Suprapubic skin (tissue), 4 donors: ENCODE measurements around the gene FSCB. TPM values are rescaled to one million over a fixed set of nuclear protein-coding genes. Genes with fewer than 3 reads are reported as not detected.

ENCODE experiments used
- DNase-seq, 2 donors: peaks; one replicate each; pipeline ENCODE4 v3.0.0-alpha.2; 2019; ENCODE audit warnings: low spot score in 2 of 2
- H3K27ac ChIP-seq: fragments of 200-600 bp; sonication (generic); one replicate; pipeline ENCODE4 v1.5.1; 2019
- H3K27me3 ChIP-seq: fragments of 200-600 bp; sonication (generic); one replicate; pipeline ENCODE4 v1.5.1; 2019
- H3K36me3 ChIP-seq: fragments of 200-600 bp; sonication (generic); one replicate; pipeline ENCODE4 v1.5.1; 2019
- H3K4me1 ChIP-seq: fragments of 200-600 bp; sonication (generic); one replicate; pipeline ENCODE4 v1.5.1; 2019
- H3K4me3 ChIP-seq: fragments of 200-600 bp; sonication (generic); one replicate; pipeline ENCODE4 v1.5.1; 2019; ENCODE audit warnings: mild to moderate bottlenecking
- H3K9me3 ChIP-seq: fragments of 200-600 bp; sonication (generic); one replicate; pipeline ENCODE4 v1.5.1; 2019
- EP300 ChIP-seq: sonication (generic); formaldehyde crosslinking; IDR thresholded peaks from one replicate; pipeline ENCODE4 v1.6.1; 2017; ENCODE audit warnings: antibody characterized with exemption
- POLR2AphosphoS5 ChIP-seq, 3 donors: sonication (generic); formaldehyde crosslinking; IDR thresholded peaks; one replicate each; pipeline ENCODE4 v1.6.1; 2017; ENCODE audit warnings: antibody characterized with exemption in 3 of 3
- WGBS: methylation state at CpG from one replicate; pipeline ENCODE4 v1.1.5; 2018; 5-methylcytosine and 5-hydroxymethylcytosine counted together
- total RNA-seq, 4 donors: library from RNA; depleted of rRNA; stranded (reverse); fragments of >200 nt; gene quantifications; one replicate each; pipeline ENCODE4 v1.1.0, GENCODE V29; 2016
- TF ChIP-seq, protein P1 (sequence below), 2 donors: fragments of 200-600 bp in 1 of 2; fragments of 450-650 bp in 1 of 2; sonication (generic) in 1 of 2; IDR thresholded peaks; one replicate each; pipeline ENCODE4 v1.5.1; 2016 to 2019; ENCODE audit warnings: antibody characterized with exemption in 2 of 2, mild to moderate bottlenecking in 1 of 2, moderate library complexity in 1 of 2

The FSCB gene
- total RNA-seq, 4 donors from 2014 or later, result not detected

DNA sequence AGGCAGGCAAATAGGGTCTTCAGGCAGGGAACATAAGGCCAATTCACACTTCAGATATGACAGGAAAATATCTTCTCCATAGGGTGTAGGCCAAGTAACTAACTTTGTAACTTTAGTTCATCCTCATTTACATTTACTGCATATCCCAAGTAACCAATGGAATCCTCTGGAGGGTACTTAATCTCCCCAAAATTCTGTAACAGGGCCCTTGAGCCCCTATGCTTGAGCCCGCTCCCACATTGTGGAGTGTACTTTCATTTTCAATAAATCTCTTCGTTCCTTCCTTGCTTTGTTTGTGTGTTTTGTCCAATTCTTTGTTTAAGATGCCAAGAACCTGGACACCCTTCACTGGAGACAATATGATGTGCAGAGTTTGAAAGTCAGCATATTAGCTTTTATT, 45.3 kb downstream of the FSCB start:
- WGBS, result 67% methylated on average over 2 of the region's 2 CpGs
- no peaks in the 10 kb centered on the region for H3K27me3 ChIP-seq
- H3K4me1 ChIP-seq, result no peaks in the 10 kb centered on the region
- H3K4me3 ChIP-seq, result no peak overlapping the region
- no peak for DNase-seq
- no peaks in the 10 kb centered on the region for H3K36me3 ChIP-seq
- no peak overlapping the region for H3K27ac ChIP-seq
- TF ChIP-seq, protein P1, sequence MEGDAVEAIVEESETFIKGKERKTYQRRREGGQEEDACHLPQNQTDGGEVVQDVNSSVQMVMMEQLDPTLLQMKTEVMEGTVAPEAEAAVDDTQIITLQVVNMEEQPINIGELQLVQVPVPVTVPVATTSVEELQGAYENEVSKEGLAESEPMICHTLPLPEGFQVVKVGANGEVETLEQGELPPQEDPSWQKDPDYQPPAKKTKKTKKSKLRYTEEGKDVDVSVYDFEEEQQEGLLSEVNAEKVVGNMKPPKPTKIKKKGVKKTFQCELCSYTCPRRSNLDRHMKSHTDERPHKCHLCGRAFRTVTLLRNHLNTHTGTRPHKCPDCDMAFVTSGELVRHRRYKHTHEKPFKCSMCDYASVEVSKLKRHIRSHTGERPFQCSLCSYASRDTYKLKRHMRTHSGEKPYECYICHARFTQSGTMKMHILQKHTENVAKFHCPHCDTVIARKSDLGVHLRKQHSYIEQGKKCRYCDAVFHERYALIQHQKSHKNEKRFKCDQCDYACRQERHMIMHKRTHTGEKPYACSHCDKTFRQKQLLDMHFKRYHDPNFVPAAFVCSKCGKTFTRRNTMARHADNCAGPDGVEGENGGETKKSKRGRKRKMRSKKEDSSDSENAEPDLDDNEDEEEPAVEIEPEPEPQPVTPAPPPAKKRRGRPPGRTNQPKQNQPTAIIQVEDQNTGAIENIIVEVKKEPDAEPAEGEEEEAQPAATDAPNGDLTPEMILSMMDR (IDR thresholded peaks at IDR 0.05), result no peak
- TF ChIP-seq POLR2AphosphoS5 (IDR thresholded peaks at IDR 0.05) (no peak), EP300 (no peak)
- no peaks in the 10 kb centered on the region for H3K9me3 ChIP-seq
